Measurements from ENCODE around the gene MYOD1. TPM values are rescaled to one million over a fixed set of nuclear protein-coding genes. Genes with fewer than 3 reads are reported as not detected.

MYOD1 gene
- polyA plus RNA-seq (2014; cell fraction: cytosol; rRNA removed): 0.13 TPM in 1 of 2 replicates, not detected in the other
- 0.15 TPM in 1 of 2 replicates, not detected in the other for polyA plus RNA-seq (2014; cell fraction: nucleus; rRNA removed)

DNA sequence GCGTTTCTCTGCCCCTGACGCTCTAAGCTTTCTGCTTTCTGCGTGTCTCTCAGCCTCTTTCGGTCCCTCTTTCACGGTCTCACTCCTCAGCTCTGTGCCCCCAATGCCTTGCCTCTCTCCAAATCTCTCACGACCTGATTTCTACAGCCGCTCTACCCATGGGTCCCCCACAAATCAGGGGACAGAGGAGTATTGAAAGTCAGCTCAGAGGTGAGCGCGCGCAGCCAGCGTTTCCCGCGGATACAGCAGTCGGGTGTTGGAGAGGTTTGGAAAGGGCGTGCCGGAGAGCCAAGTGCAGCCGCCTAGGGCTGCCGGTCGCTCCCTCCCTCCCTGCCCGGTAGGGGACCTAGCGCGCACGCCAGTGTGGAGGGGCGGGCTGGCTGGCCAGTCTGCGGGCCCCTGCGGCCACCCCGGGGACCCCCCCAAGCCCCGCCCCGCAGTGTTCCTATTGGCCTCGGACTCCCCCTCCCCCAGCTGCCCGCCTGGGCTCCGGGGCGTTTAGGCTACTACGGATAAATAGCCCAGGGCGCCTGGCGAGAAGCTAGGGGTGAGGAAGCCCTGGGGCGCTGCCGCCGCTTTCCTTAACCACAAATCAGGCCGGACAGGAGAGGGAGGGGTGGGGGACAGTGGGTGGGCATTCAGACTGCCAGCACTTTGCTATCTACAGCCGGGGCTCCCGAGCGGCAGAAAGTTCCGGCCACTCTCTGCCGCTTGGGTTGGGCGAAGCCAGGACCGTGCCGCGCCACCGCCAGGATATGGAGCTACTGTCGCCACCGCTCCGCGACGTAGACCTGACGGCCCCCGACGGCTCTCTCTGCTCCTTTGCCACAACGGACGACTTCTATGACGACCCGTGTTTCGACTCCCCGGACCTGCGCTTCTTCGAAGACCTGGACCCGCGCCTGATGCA lies at the start of gene MYOD1:
TSS of gene MYOD1 (plus strand) at position 544 of the 910 bp plus-strand sequence. CDS start at position 756, 212 bp downstream.
- DNase-seq (ENCODE audit: low spot score): peak; percentile 48

GRCh38 chr11:17672469-17672868 lies 46.9 kb upstream of the MYOD1 start:
- DNase-seq (ENCODE audit: low spot score): no peak

- no peak for DNase-seq (ENCODE audit: low spot score)
Measured at GRCh38 chr11:17673951-17674350, 45.4 kb upstream of the MYOD1 start.

- no peak for DNase-seq (ENCODE audit: low spot score)
Measured at GRCh38 chr11:17682848-17683247, 36.5 kb upstream of the MYOD1 start.

- no peak for DNase-seq (ENCODE audit: low spot score)
Measured at GRCh38 chr11:17683377-17684161, 35.8 kb upstream of the MYOD1 start.

- DNase-seq (ENCODE audit: low spot score): no peak
Measured at GRCh38 chr11:17684550-17684949, 34.8 kb upstream of the MYOD1 start.

DNA sequence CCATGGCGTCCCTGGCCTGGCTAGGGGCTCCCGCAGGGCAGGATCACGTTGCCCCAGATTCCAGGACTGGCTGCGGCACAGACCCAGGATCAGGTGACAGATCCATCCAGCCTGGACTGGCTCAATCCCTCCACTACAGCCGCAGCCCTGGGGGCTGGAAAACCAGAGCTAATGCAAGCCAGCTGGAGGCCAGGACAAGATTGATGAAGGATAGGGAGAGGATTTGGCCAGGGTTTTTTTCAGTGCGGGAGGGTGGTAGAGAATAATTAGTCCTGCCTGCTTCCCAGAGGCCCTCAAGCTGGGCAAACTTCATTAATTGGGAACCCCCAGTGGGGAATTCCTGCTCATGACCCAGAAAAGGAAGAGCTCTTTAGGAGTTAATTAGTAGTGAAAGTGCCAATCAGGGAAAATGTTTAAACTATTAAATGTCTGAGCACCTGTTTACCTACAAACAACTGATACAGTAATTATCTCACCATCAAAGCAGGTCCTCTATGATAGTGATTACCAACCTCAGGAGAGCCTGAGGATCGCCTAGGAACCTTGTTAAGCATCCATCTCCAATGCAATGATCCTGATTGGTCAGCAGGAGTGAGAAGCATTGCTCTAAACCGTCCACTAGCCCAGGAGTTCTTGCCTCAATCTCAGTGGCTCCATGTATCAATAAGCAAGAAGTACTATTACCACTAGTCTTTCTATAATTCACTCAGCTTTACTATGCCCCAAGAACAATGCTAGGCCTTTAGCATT lies 33.0 kb upstream of the MYOD1 start:
- peak; percentile 84 for DNase-seq (ENCODE audit: low spot score)

GRCh38 chr11:17687946-17688670 lies 31.3 kb upstream of the MYOD1 start:
- no peak for DNase-seq (ENCODE audit: low spot score)

DNA sequence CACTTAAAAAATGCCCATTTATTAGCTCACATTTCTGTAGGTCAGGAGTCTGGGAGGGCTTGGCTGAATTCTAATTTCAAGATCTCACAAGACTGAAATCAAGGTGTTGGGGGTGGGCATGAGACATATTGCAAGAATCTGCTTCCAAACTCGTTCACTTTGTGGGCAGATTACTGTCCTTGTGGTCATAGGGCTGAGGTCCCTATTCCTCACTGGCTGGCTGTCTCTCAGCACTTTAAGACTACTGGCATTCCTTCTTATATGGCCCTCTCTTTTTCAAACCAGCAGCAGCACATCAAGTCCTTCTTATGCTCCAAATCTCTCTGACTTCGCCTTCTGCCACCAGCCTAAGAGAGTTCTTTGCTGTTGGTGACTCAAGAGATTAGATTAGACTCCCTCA lies 27.8 kb upstream of the MYOD1 start:
- DNase-seq (ENCODE audit: low spot score): no peak

- DNase-seq (ENCODE audit: low spot score): no peak
Measured at GRCh38 chr11:17691976-17692375, 27.4 kb upstream of the MYOD1 start.

GRCh38 chr11:17692931-17693330 lies 26.4 kb upstream of the MYOD1 start:
- no peak for DNase-seq (ENCODE audit: low spot score)

DNA sequence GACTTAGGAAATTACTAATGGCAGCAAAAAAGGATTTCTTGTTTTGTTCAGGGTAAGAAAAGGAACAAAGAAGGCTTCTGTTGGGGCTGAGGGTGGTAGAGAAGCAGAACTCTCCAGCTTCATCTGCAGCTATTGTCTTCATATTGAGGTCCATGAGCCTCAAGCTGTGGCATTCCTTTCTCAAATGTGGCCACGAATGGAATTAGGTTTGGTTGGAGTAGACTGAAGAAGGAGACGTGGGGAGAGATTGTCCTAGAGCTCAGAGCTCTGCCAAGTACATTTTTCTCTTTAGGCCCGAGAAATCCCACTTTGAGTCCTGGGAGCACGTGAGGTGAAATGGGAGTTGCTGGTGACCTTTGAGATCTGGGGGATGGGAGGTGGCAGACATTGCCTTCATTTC lies 25.8 kb upstream of the MYOD1 start:
- DNase-seq (ENCODE audit: low spot score): no peak

GRCh38 chr11:17694494-17695110 lies 24.8 kb upstream of the MYOD1 start:
- no peak for DNase-seq (ENCODE audit: low spot score)

DNA sequence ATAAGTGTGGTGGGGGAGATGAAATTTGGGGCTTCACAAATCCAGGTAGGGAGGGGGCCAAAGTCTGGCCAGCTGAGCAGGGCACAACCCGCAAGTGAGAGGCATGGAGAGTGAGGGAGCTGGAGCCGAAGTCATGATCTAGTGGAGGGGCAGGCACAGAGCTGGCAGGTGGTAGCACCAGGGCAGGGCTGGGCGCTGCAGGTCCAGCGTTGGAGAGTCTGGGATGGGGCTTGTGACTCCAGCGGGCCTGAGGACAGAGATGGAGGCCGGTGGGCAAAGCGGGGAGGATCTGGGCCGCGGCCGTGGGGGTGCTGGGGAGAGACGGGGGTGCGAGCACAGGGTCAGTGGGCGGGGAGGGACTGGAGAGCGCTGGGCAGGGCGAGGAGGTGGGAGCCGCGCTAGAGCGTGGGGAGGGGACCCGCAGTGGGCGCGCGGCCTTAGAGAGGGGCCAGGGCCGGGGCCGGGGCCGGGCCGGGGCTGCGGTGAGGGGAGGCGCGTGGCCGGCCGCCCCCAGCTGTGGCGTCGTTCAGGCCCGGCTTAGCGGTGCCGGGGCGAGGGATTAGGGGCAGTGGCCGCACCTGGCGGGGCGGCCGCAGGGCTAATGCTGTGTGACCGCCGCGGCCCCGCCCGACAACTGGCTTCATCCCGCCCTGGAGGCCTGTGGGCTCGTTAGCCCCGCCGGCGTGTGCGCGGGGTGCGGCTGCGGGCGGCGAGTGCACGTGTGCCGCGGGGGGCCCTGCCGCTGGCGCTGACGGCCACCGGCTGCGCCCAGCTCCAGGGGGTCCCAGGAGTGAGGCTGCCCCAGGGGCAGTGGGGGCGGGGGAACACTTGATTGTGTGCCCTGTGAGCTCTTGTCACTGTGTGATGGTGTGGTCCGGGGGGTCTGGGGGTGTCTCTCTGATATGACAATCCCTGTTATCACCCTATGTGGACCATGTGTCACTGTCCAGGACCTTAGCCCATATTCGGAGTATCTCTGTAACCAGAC lies 23.6 kb upstream of the MYOD1 start:
- DNase-seq (ENCODE audit: low spot score): no peak

DNA sequence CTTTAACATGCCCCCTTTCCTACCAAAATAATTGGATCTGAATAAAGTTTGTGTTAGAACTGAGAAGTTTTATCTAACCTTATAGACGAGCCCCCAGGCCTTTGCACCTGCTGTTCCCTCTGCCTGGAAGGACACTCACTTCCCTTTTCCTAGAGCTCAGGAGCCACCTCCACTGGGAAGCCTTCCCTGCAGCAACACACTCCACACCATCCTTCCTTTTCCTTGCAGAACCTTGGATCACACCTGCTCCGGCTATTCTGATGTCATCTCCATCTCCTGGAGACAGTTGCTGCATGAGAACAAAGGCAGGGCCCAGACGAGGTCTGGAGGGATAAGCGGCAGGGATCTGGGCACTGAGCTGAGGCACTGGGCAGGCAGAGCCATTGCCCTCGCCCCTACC lies 22.6 kb upstream of the MYOD1 start:
- no peak for DNase-seq (ENCODE audit: low spot score)

GRCh38 chr11:17697175-17697949 lies 22.0 kb upstream of the MYOD1 start:
- no peak for DNase-seq (ENCODE audit: low spot score)

GRCh38 chr11:17699147-17700114 lies 19.9 kb upstream of the MYOD1 start:
- no peak for DNase-seq (ENCODE audit: low spot score)
